ENCODE results near the gene NCS1.
A peak's percentile ranks its signal among the peaks of the same experiment; 100 is the strongest.

NCS1 gene

GRCh38 chr9:130217838-130218237 lies 45.6 kb downstream of the NCS1 start:
- DNase-seq = no peak

GRCh38 chr9:130219661-130220096 lies 47.5 kb downstream of the NCS1 start:
- no peak for DNase-seq

GRCh38 chr9:130220352-130220751 lies 48.1 kb downstream of the NCS1 start:
- no peak for DNase-seq

- no peak for DNase-seq
Observed at GRCh38 chr9:130222833-130223232, 50.6 kb downstream of the NCS1 start.

- no peak for DNase-seq
Observed at GRCh38 chr9:130225071-130225470, 52.9 kb downstream of the NCS1 start.

- DNase-seq = no peak
Observed at GRCh38 chr9:130225586-130225985, 53.4 kb downstream of the NCS1 start.

GRCh38 chr9:130226112-130226511 lies 53.9 kb downstream of the NCS1 start:
- no peak for DNase-seq

GRCh38 chr9:130227833-130228232 lies 55.6 kb downstream of the NCS1 start:
- DNase-seq = no peak

GRCh38 chr9:130229759-130230158 lies 57.6 kb downstream of the NCS1 start:
- DNase-seq = no peak

GRCh38 chr9:130230631-130231030 lies 58.4 kb downstream of the NCS1 start:
- no peak for DNase-seq

- no peak for DNase-seq
Observed at GRCh38 chr9:130232899-130233586, 60.8 kb downstream of the NCS1 start.

GRCh38 chr9:130233587-130233945 lies 61.4 kb downstream of the NCS1 start:
- no peak for DNase-seq

- no peak for DNase-seq
Observed at GRCh38 chr9:130234340-130235260, 62.4 kb downstream of the NCS1 start.

- peak; percentile 32 for DNase-seq
Observed at GRCh38 chr9:130235558-130236435, 63.6 kb downstream of the NCS1 start.

- no peak for DNase-seq
Observed at GRCh38 chr9:130236436-130236985, 64.3 kb downstream of the NCS1 start.

GRCh38 chr9:130237076-130237475 lies 64.9 kb downstream of the NCS1 start:
- DNase-seq = no peak

GRCh38 chr9:130237763-130238524 lies 65.7 kb downstream of the NCS1 start:
- DNase-seq = no peak

GRCh38 chr9:130239363-130239695 lies 67.1 kb downstream of the NCS1 start:
- no peak for DNase-seq

- no peak for DNase-seq
Observed at GRCh38 chr9:130239741-130240241, 67.6 kb downstream of the NCS1 start.

GRCh38 chr9:130240410-130241197 lies 68.4 kb downstream of the NCS1 start:
- peak; percentile 75 for DNase-seq

GRCh38 chr9:130241198-130241535 lies 69.0 kb downstream of the NCS1 start:
- no peak for DNase-seq
